Fibroblast of mammary gland (primary cell): ENCODE results near the gene DSP.
A peak's percentile ranks its signal among the peaks of the same experiment; 100 is the strongest.

ENCODE experiments used
- DNase-seq: peaks from one replicate; pipeline ENCODE4 v3.0.0-alpha.2; 2010; ENCODE audit warnings: low read depth
- H3K4me3 ChIP-seq: 2 replicates; pipeline ENCODE4 v1.5.1; 2011; ENCODE audit warnings: low read depth, mild to moderate bottlenecking, low read length, moderate library complexity; ENCODE audit not compliant: control insufficient read depth
- CTCF ChIP-seq: conservative IDR thresholded peaks from 2 replicates; pipeline ENCODE4 v1.5.1; 2011; ENCODE audit warnings: low read depth, low read length, inconsistent platforms; ENCODE audit not compliant: control insufficient read depth, insufficient read depth

The DSP gene

GRCh38 chr6:7631466-7631865 is 90.0 kb downstream of the DSP start:
- no peak overlapping the region for H3K4me3 ChIP-seq

GRCh38 chr6:7632501-7633290 is 91.2 kb downstream of the DSP start:
- no peak overlapping the region for H3K4me3 ChIP-seq
- TF ChIP-seq CTCF, result no peak

More at GRCh38 chr6:7631466-7631865, 90.0 kb downstream of the DSP start:
- TF ChIP-seq CTCF, result no peak
- DNase-seq, result no peak

GRCh38 chr6:7633361-7633760 is 91.9 kb downstream of the DSP start:
- no peak for TF ChIP-seq CTCF
- no peak for DNase-seq
- H3K4me3 ChIP-seq, result no peak overlapping the region

More at GRCh38 chr6:7632501-7633290, 91.2 kb downstream of the DSP start:
- DNase-seq, result no peak

- TF ChIP-seq CTCF, result no peak
- peak; percentile 42 for DNase-seq
- H3K4me3 ChIP-seq, result no peak overlapping the region
These were observed 94.7 kb downstream of the DSP start for GRCh38 chr6:7636151-7636550.
